Daoy (cell line): ENCODE data around the gene WRNIP1. TPM values are rescaled to one million over a fixed set of nuclear protein-coding genes. Genes with fewer than 3 reads are reported as not detected.
A peak's percentile ranks its signal among the peaks of the same experiment; 100 is the strongest.
"Not testable (repeated sequence)": the region's sequence is repeated elsewhere in the genome, so short reads cannot be mapped to it uniquely, and the experiment has no call there.

ENCODE experiments used
- DNase-seq: peaks from one replicate; pipeline ENCODE4 v3.0.0-alpha.2; 2015; ENCODE audit warnings: low read depth
- total RNA-seq: library from RNA; depleted of rRNA; stranded (reverse); fragments of >200 nt; shearing (Covaris generic); gene quantifications from 2 replicates; pipeline ENCODE4 v1.2.3, GENCODE V29; 2014

The WRNIP1 gene
- total RNA-seq, 1 experiment from 2014 or later: 92.2 TPM

GRCh38 chr6:2762868-2763267, 2.3 kb upstream of the WRNIP1 start:
- DNase-seq: not testable (repeated sequence)

GRCh38 chr6:2763345-2763841, 1.8 kb upstream of the WRNIP1 start:
- DNase-seq: no peak

DNA sequence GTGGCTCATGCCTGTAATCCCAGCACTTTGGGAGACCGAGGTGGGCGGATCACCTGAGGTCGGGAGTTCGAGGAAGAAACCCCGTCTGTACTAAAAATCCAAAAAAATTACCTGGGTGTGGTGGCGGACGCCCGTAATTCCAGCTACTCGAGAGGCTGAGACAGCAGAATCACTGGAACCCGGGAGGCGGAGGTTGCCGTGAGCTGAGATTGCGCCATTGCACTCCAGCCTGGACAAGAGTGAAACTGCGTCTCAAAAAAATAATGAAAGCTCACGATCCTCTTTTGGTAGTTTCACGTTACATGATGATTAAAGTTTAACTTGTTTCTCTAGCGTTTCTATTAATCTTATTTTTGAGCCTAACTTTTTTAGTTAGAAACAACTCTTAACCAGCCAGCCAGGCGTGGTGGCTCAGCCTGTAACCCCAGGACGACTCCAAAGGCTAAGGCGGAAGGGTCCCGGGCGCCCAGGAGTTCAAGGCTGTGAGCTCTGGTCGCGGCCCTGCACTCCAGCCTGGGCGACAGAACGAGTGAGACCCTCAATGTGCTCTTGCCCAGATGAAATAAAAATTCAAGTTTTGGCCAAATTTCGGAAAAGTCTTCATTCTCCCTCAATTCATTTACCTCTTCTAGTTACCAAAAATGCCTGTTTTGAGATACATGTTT, 1.2 kb upstream of the WRNIP1 start:
- DNase-seq: no peak

- DNase-seq: peak; percentile 73
Measured at GRCh38 chr6:2764610-2765165, 505 bp upstream of the WRNIP1 start.

GRCh38 chr6:2765896-2766766, 938 bp downstream of the WRNIP1 start:
- DNase-seq: peak; percentile 67

- DNase-seq: no peak
Measured at GRCh38 chr6:2766767-2767656, 1.8 kb downstream of the WRNIP1 start.

DNA sequence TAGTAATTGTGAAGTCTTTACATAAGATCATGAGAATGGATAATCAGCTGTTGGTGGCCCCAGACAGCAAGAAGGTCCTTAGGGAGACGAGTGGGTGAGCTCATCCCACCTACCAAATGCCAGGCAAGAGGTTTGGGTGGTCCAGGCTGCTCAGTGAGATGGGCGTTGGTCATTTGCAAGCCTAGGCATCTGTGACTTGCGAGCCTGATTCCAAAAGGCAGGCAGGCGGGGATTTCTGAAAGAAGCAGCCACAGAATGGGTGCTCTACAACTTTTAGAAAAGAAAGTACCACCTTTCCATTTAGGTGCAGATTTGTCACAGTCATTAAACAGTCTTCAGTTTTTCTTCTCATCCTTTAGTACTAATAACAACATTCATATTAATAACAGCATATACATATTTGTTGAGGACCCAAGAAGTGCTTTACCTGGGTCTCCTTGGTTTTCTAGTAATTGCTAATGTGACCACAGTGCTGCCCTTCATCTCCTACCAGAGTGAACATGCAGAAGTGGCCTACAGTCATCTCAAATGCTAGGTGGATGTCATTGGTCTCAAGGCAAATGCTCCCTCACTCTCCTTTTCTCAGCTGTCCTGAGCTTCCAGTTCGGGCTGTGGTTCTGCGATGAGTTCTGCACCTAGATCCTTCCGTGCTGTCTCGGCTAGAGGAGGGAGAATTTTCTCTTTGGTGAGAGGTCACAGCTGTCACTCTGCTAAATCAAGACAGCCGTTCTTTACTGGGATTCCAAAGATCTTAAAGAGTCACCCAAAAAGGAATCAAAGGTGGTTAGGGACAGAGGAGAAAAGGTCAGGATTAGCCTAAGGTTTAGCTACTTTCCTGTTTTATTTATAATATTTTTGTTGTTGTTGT, 2.7 kb downstream of the WRNIP1 start:
- no peak for DNase-seq

GRCh38 chr6:2768696-2769095, 3.5 kb downstream of the WRNIP1 start:
- DNase-seq: no peak

DNA sequence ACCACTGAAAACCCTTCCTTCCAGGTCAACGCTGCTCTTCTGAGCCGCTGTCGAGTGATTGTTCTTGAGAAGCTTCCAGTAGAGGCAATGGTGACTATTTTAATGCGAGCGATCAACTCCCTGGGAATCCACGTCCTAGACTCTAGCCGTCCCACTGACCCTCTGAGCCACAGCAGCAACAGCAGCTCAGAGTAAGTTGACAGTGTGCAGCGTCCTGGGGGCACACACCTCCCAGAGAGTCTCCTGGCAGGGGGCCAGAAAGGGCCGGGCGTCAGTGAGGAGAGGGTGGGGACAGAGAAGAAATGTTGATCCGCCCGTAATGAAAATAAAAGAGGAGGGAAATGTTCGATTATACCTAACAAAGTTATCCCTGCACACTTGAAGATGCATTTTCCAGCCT, 5.0 kb downstream of the WRNIP1 start:
- DNase-seq: no peak

DNA sequence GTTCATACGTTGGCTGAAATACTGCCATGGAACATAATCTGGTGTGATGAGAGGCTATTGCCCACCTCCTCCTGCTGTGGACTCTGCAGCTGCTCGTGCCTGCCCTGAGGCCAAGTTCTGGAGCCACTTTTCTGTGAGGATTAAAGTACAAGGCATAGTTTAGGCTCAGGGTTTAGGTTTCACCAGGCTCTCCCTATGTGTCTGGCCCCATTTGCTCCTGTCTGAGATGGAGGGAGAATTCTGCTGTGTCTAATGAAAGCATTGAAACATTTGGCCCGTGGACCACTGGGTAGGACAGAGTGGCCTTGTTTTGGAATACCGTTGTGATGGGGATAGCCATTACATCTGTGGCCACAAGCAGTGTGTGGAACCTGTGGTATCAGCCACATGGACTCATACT, 5.9 kb downstream of the WRNIP1 start:
- no peak for DNase-seq

GRCh38 chr6:2772840-2773239, 7.6 kb downstream of the WRNIP1 start:
- DNase-seq: no peak

DNA sequence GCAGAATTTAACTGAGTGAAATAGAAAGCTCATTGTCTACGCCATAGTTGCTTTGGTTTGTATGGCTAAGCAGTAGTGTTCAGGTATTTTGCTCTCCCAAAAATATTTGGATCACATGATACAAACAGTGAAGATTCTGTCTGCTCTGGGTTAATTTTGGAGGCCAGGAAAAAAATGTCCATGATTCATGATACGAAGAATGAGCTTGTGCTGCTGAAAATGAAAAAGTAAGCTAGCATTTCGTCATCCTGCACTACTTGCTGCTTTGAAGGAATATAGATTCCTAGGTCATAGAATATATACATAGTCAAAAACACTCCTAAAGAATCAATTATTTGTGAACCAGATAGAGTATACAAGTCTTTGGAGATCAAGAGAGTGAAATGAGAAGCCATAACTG, 8.3 kb downstream of the WRNIP1 start:
- DNase-seq: no peak

- no peak for DNase-seq
Measured at GRCh38 chr6:2775003-2775402, 9.8 kb downstream of the WRNIP1 start.

- no peak for DNase-seq
Measured at GRCh38 chr6:2777249-2777648, 12.1 kb downstream of the WRNIP1 start.

GRCh38 chr6:2780102-2780737, 15.0 kb downstream of the WRNIP1 start:
- no peak for DNase-seq

DNA sequence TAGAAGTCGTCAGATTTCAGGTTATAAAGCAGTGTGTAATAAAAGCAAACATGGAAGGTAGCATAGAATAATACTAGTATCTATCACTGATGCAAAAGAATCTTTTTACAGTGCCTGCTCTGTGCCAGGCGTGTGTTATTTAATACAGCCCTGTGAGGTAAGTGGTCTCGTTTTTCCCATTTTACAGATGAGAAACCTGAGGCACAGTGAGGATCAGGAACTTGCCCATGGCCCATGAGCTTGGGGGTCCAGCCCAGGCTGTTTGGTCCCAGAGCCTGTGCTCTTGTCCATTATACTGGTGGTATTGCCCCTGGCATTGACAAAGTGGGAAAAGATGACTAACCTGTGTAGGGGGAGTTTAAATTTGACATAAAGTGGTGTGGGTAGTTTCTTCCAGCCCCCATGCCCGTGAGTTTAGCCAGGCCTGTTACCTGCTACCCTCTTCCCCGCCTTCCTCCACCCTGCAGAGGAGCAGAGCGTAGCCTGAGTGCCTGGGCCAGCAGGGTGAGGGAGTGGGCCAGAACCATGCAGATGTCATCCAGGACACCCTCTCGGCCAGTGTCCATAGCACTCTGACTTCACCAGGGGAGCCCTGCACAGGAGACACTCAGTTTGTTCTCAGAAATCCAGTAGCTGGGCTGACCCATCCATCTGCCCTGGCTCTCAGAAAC, 16.6 kb downstream of the WRNIP1 start:
- DNase-seq: no peak

GRCh38 chr6:2782356-2782708, 17.1 kb downstream of the WRNIP1 start:
- DNase-seq: no peak

DNA sequence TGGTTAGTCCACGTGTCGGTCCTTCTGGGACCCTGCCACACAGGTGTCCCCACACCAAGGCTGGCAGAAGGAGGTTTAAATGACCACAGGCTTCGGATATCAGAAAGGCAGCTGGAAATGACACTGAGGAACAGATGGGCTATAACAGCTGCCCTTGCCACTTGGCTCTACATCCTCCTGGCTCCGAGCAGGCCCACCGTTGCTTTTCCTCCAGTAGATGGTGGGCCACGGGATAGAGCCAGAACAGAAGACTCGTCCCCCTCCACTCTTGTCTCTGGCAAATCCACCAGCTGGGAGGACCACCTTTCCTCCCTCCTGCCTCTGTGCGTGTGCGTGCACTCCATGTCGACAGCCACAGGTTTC, 17.6 kb downstream of the WRNIP1 start:
- DNase-seq: no peak

GRCh38 chr6:2783188-2783963, 18.2 kb downstream of the WRNIP1 start:
- DNase-seq: no peak
